Measurements from ENCODE around the gene SFSWAP. TPM values are rescaled to one million over a fixed set of nuclear protein-coding genes. Genes with fewer than 3 reads are reported as not detected.

Gene SFSWAP
- total and polyA plus RNA-seq, 2 of the 8 experiments (the other 6 are each of a cell fraction or from before 2014, with no cell fraction given), result 36.5 to 49.5 TPM

DNA sequence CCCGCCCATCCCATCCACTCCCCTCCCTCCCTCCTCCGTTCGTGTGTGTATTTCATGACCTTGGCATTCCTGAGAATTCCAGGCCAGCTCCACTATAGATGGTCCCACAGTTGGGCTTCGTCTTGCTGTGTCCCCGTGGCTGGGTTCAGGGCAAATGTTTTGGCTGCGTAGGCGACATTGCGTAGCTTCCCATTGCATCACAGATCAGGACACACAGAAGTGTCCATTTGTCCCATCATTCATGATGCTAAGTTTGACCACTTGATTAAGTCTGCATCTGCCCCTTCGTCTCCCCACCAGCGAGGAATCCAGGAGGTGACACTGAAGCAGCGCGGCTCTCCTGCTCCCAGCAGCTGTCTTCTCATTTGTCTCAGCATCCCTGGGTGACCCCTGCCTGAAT lies 78.7 kb downstream of the SFSWAP start:
- Histone ChIP-seq H4K5ac (ENCODE audit: insufficient read length, low read depth, low read length) (no peak overlapping the region), H3K4me1 (replicated peaks in 1 of 4; ENCODE audit: control insufficient read depth in 3 of 4, insufficient read depth in 4 of 4, low read length in 3 of 4) (peaks cover 7 to 16% (median 7%) of the 10 kb centered on the region in 4 experiments), H2BK120ac (replicated peaks; ENCODE audit: low read depth, low read length) (no peak overlapping the region), H3K27me3 (replicated peaks in 1 of 4; ENCODE audit: control insufficient read depth in 3 of 4, extremely low read depth in 1 of 4, insufficient read depth in 3 of 4, low read length in 3 of 4) (no peaks in the 10 kb centered on the region), H3K36me3 (ENCODE audit: control insufficient read depth in 2 of 4, insufficient read depth in 4 of 4, low read length in 3 of 4) (peaks cover 2 to 25% (median 16%) of the 10 kb centered on the region in 4 experiments; a peak in 7 of 8 replicates), H2BK12ac (ENCODE audit: low read depth, low read length) (no peak overlapping the region), H3K9ac (replicated peaks in 1 of 4; ENCODE audit: extremely low read depth in 1 of 4, low read depth in 3 of 4, low read length in 3 of 4) (no peak overlapping the region), H2AK5ac (ENCODE audit: low read depth, low read length) (no peak overlapping the region), H4K20me1 (replicated peaks in 1 of 2; ENCODE audit: control insufficient read depth in 1 of 2, insufficient read depth in 2 of 2, low read length in 2 of 2) (peaks cover 0 to 3% of the 10 kb centered on the region in 2 experiments), H3K4me3 (ENCODE audit: extremely low read depth in 1 of 4, insufficient read depth in 2 of 4, low read depth in 3 of 4, low read length in 4 of 4) (no peak overlapping the region), H3K23me2 (ENCODE audit: low read depth, low read length) (no peaks in the 10 kb centered on the region), H4K8ac (ENCODE audit: extremely low read depth, insufficient read depth, low read length) (no peak overlapping the region), H3K79me2 (ENCODE audit: control insufficient read depth in 1 of 2, insufficient read depth in 2 of 2, low read length in 2 of 2) (no peaks in the 10 kb centered on the region), H3K27ac (ENCODE audit: low read depth, low read length) (no peak overlapping the region), H3K18ac (ENCODE audit: extremely low read depth, low read length) (no peak overlapping the region), H3K9me3 (ENCODE audit: insufficient read depth in 2 of 2, low read depth in 1 of 2, low read length in 1 of 2) (no peaks in the 10 kb centered on the region), H3K4me2 (ENCODE audit: insufficient read depth in 1 of 2, low read depth in 2 of 2, low read length in 2 of 2) (no peak overlapping the region), H2BK5ac (ENCODE audit: low read depth, low read length) (no peak overlapping the region), H2BK20ac (ENCODE audit: low read length) (no peak overlapping the region), H3K79me1 (ENCODE audit: low read depth, low read length) (no peaks in the 10 kb centered on the region), H3K4ac (replicated peaks; ENCODE audit: insufficient read length, low read depth, low read length) (no peak overlapping the region), H3K14ac (ENCODE audit: insufficient read length) (no peak overlapping the region), H4K91ac (replicated peaks; ENCODE audit: insufficient read length, low read length) (no peak overlapping the region), H3K23ac (ENCODE audit: insufficient read length) (no peak overlapping the region), H2AFZ (ENCODE audit: low read length) (no peak overlapping the region), H2BK15ac (ENCODE audit: low read length) (no peak overlapping the region), H3K56ac (replicated peaks; ENCODE audit: insufficient read length, low read depth, low read length) (no peak overlapping the region)
- FAIRE-seq, result no peak
- ChIA-PET POLR2A (ENCODE audit: partially characterized antibody) (interaction anchor here (1.0 to 2.1 kb wide), 2 partner anchors 16 to 60 kb away, joined by 4 to 5 read pairs; no protein-coding TSS in a partner anchor), CTCF (ENCODE audit: partially characterized antibody) (interaction anchor here (0.8 to 1.7 kb wide), 4 partner anchors 14 to 76 kb away, joined by 3 read pairs; no protein-coding TSS in a partner anchor)
- no peak for DNase-seq (ENCODE audit: low read depth in 1 of 2, low spot score in 2 of 2)
- 90% methylated on average over 11 of the region's 12 CpGs; no CpG with 5 or more reads in 1 of the 2 experiments for WGBS, 2 experiments (ENCODE audit: extremely low coverage in 1 of 2, insufficient coverage in 1 of 2, insufficient read length in 1 of 2, insufficient replicate concordance in 2 of 2, low coverage in 1 of 2, low lambda C conversion rate in 2 of 2, missing lambda C conversion rate in 1 of 2)
- TF ChIP-seq KDM1A (IDR thresholded peaks at IDR 0.05; ENCODE audit: borderline replicate concordance, low read length), result no peak
- TF ChIP-seq EZH2 (IDR thresholded peaks at IDR 0.05; ENCODE audit: low read depth, low read length, severe bottlenecking), result no peak
- TF ChIP-seq BACH1 (IDR thresholded peaks at IDR 0.05; ENCODE audit: low read length), result no peak
- TF ChIP-seq RAD21 (IDR thresholded peaks at IDR 0.05 in 1 of 2, conservative IDR thresholded peaks at IDR 0.05 in 1 of 2; ENCODE audit: low read depth in 2 of 2, low read length in 2 of 2), result no peak
- no peak for TF ChIP-seq SIX5 (IDR thresholded peaks at IDR 0.05; ENCODE audit: low read depth, low read length)
